Esophagus muscularis mucosa (tissue), 4 donors: ENCODE results near the gene ZNF333. TPM values are rescaled to one million over a fixed set of nuclear protein-coding genes. Genes with fewer than 3 reads are reported as not detected.
"Not testable (repeated sequence)": the region's sequence is repeated elsewhere in the genome, so short reads cannot be mapped to it uniquely, and the experiment has no call there.

Experiments used
- DNase-seq: peaks from one replicate; pipeline ENCODE4 v3.0.0-alpha.2; 2017; ENCODE audit errors: extremely low spot score
- H3K27ac ChIP-seq, 4 donors: fragments of 200-600 bp; sonication (generic); replicated peaks in 1 of 4; 1 replicate in 3 of 4; 2 replicates in 1 of 4; pipeline ENCODE4 v1.5.1; 2016 to 2019; ENCODE audit warnings: mild to moderate bottlenecking in 1 of 4
- H3K27me3 ChIP-seq, 4 donors: fragments of 200-600 bp; sonication (generic); one replicate each; pipeline versions ENCODE4 v1.5.1 to v1.6.0; 2016 to 2019
- H3K36me3 ChIP-seq, 4 donors: fragments of 200-600 bp; sonication (generic); one replicate each; pipeline ENCODE4 v1.5.1; 2016 to 2019
- H3K4me1 ChIP-seq, 4 donors: fragments of 200-600 bp; sonication (generic); one replicate each; pipeline ENCODE4 v1.5.1; 2016 to 2019
- H3K4me3 ChIP-seq, 4 donors: fragments of 200-600 bp; sonication (generic); 1 replicate in 2 of 4; 2 replicates in 2 of 4; pipeline ENCODE4 v1.5.1; 2016 to 2019; ENCODE audit warnings: mild to moderate bottlenecking in 4 of 4, moderate library complexity in 1 of 4
- H3K9me3 ChIP-seq, 4 donors: fragments of 200-600 bp; sonication (generic); 1 replicate in 3 of 4; 2 replicates in 1 of 4; pipeline ENCODE4 v1.5.1; 2016 to 2019
- CTCF ChIP-seq, 3 experiments: fragments of 200-600 bp in 2 of 3; fragments of 450-650 bp in 1 of 3; sonication (generic) in 2 of 3; IDR thresholded peaks; one replicate each; pipeline ENCODE4 v1.5.1; 2017 to 2019; ENCODE audit warnings: antibody characterized with exemption in 3 of 3, mild to moderate bottlenecking in 2 of 3, moderate library complexity in 1 of 3
- EP300 ChIP-seq: sonication (generic); formaldehyde crosslinking; IDR thresholded peaks from one replicate; pipeline ENCODE4 v1.6.1; 2017; ENCODE audit warnings: antibody characterized with exemption
- POLR2A ChIP-seq: fragments of 450-650 bp; IDR thresholded peaks from one replicate; pipeline ENCODE4 v1.6.1; 2017; ENCODE audit warnings: antibody characterized with exemption, moderate library complexity, mild to moderate bottlenecking, low read depth
- POLR2AphosphoS5 ChIP-seq, 2 donors: sonication (generic); formaldehyde crosslinking; IDR thresholded peaks; one replicate each; pipeline ENCODE4 v1.6.1; 2017; ENCODE audit warnings: antibody characterized with exemption in 2 of 2
- WGBS: methylation state at CpG from one replicate; pipeline ENCODE4 v1.1.5; 2018; 5-methylcytosine and 5-hydroxymethylcytosine counted together
- intact Hi-C: fragments of 100-400 bp; cut with DNase I; formaldehyde crosslinking; loops from one replicate; pipeline ENCODE4 v1.15.1; 2023
- total RNA-seq, 4 donors: library from RNA; depleted of rRNA; stranded (reverse); fragments of >200 nt; gene quantifications; one replicate each; pipeline versions ENCODE4 v1.1.0 to v1.2.1, GENCODE V29; 2016

ZNF333 gene
- total RNA-seq, 4 donors from 2014 or later: 14.5 to 32.9 (median 25.4) TPM

GRCh38 chr19:14758816-14759215 is 69.0 kb downstream of the ZNF333 start:
- DNase-seq: no peak
- H3K4me1 ChIP-seq: no peaks in the 10 kb centered on the region
- H3K9me3 ChIP-seq: peaks cover 0 to 9% (median 0%) of the 10 kb centered on the region in 4 donors
- H3K27ac ChIP-seq: no peak overlapping the region
- H3K36me3 ChIP-seq: peaks cover 0 to 2% (median 0%) of the 10 kb centered on the region in 4 donors
- 37% methylated on average over 16 of the region's 16 CpGs for WGBS
- H3K27me3 ChIP-seq: peaks cover 0 to 13% (median 0%) of the 10 kb centered on the region in 4 donors
- H3K4me3 ChIP-seq: no peak overlapping the region
- intact Hi-C loops: no loop called here
- TF ChIP-seq CTCF (IDR thresholded peaks at IDR 0.05): no peak
- no peak for TF ChIP-seq POLR2AphosphoS5 (IDR thresholded peaks at IDR 0.05)
- TF ChIP-seq EP300: no peak
- no peak for TF ChIP-seq POLR2A

GRCh38 chr19:14761607-14762006 is 71.8 kb downstream of the ZNF333 start:
- WGBS: 61% methylated on average over 5 of the region's 5 CpGs

GRCh38 chr19:14762111-14762510 is 72.3 kb downstream of the ZNF333 start:
- no peak for TF ChIP-seq POLR2A
- TF ChIP-seq EP300: no peak
- TF ChIP-seq CTCF (IDR thresholded peaks at IDR 0.05): no peak
- no peak for TF ChIP-seq POLR2AphosphoS5 (IDR thresholded peaks at IDR 0.05)
- Histone ChIP-seq H3K27ac (no peak overlapping the region), H3K4me3 (no peak overlapping the region), H3K9me3 (peaks cover 0 to 5% (median 0%) of the 10 kb centered on the region in 4 donors), H3K27me3 (peaks cover 0 to 30% (median 0%) of the 10 kb centered on the region in 4 donors), H3K36me3 (no peaks in the 10 kb centered on the region), H3K4me1 (no peaks in the 10 kb centered on the region)
- DNase-seq: no peak
- intact Hi-C loops: no loop called here
- WGBS: 84% methylated on average over 2 of the region's 2 CpGs

More at GRCh38 chr19:14761607-14762006, 71.8 kb downstream of the ZNF333 start:
- intact Hi-C loops: no loop called here
- H3K4me3 ChIP-seq: no peak overlapping the region
- peaks cover 0 to 27% (median 0%) of the 10 kb centered on the region in 4 donors for H3K27me3 ChIP-seq
- H3K9me3 ChIP-seq: peaks cover 0 to 9% (median 0%) of the 10 kb centered on the region in 4 donors
- no peak overlapping the region for H3K27ac ChIP-seq
- no peaks in the 10 kb centered on the region for H3K4me1 ChIP-seq
- no peak for DNase-seq
- no peaks in the 10 kb centered on the region for H3K36me3 ChIP-seq
- TF ChIP-seq EP300: no peak
- no peak for TF ChIP-seq POLR2A
- TF ChIP-seq POLR2AphosphoS5 (IDR thresholded peaks at IDR 0.05): no peak
- TF ChIP-seq CTCF (IDR thresholded peaks at IDR 0.05): no peak

- 73% methylated on average over 4 of the region's 4 CpGs for WGBS
- intact Hi-C loops: no loop called here
Observed at GRCh38 chr19:14763497-14764145, 73.8 kb downstream of the ZNF333 start.

GRCh38 chr19:14764401-14764800 is 74.6 kb downstream of the ZNF333 start:
- Histone ChIP-seq H3K36me3 (no peaks in the 10 kb centered on the region), H3K4me3 (no peak overlapping the region), H3K9me3 (peaks cover 0 to 5% (median 0%) of the 10 kb centered on the region in 4 donors), H3K27me3 (peaks cover 0 to 47% (median 0%) of the 10 kb centered on the region in 4 donors), H3K27ac (no peak overlapping the region), H3K4me1 (no peaks in the 10 kb centered on the region)
- WGBS: 83% methylated on average over 7 of the region's 9 CpGs
- TF ChIP-seq POLR2A (no peak), POLR2AphosphoS5 (IDR thresholded peaks at IDR 0.05) (no peak), EP300 (no peak), CTCF (IDR thresholded peaks at IDR 0.05) (no peak)
- intact Hi-C loops: no loop called here
- no peak for DNase-seq

More at GRCh38 chr19:14763497-14764145, 73.8 kb downstream of the ZNF333 start:
- Histone ChIP-seq H3K27me3 (peaks cover 0 to 40% (median 0%) of the 10 kb centered on the region in 4 donors), H3K27ac (no peak overlapping the region), H3K4me3 (no peak overlapping the region), H3K36me3 (no peaks in the 10 kb centered on the region), H3K4me1 (no peaks in the 10 kb centered on the region), H3K9me3 (peaks cover 0 to 5% (median 0%) of the 10 kb centered on the region in 4 donors)
- no peak for TF ChIP-seq EP300
- DNase-seq: no peak

GRCh38 chr19:14765403-14765802 is 75.6 kb downstream of the ZNF333 start:
- DNase-seq, intact Hi-C loops: not testable (repeated sequence)
- 95% methylated on average over 13 of the region's 18 CpGs for WGBS

GRCh38 chr19:14765841-14766240 is 76.0 kb downstream of the ZNF333 start:
- H3K4me3 ChIP-seq, H3K9me3 ChIP-seq, intact Hi-C loops, H3K4me1 ChIP-seq, DNase-seq, H3K36me3 ChIP-seq, H3K27ac ChIP-seq: not testable (repeated sequence)
- WGBS: 87% methylated on average over 7 of the region's 15 CpGs
- peaks cover 0 to 38% (median 0%) of the 10 kb centered on the region in 4 donors for H3K27me3 ChIP-seq

More at GRCh38 chr19:14765403-14765802, 75.6 kb downstream of the ZNF333 start:
- not testable (repeated sequence) for H3K4me3 ChIP-seq, H3K27ac ChIP-seq, H3K4me1 ChIP-seq, H3K36me3 ChIP-seq, H3K9me3 ChIP-seq
- peaks cover 0 to 40% (median 0%) of the 10 kb centered on the region in 4 donors for H3K27me3 ChIP-seq
